Kidney epithelial cell (primary cell): ENCODE results near the gene RPL31. TPM values are rescaled to one million over a fixed set of nuclear protein-coding genes. Genes with fewer than 3 reads are reported as not detected.

Experiments
- DNase-seq: peaks from one replicate; pipeline ENCODE4 v3.0.0-alpha.2; 2010; ENCODE audit warnings: low read depth
- H3K27me3 ChIP-seq: 2 replicates; pipeline ENCODE4 v1.6.0; 2011; ENCODE audit warnings: low read length; ENCODE audit not compliant: control insufficient read depth, insufficient read depth
- H3K36me3 ChIP-seq: 2 replicates; pipeline ENCODE4 v1.5.1; 2011; ENCODE audit warnings: low read length; ENCODE audit not compliant: control insufficient read depth, insufficient read depth
- H3K4me3 ChIP-seq: 2 replicates; pipeline ENCODE4 v1.5.1; 2011; ENCODE audit warnings: low read depth, mild to moderate bottlenecking, control low read depth, low read length
- total RNA-seq: library from RNA; depleted of rRNA; stranded (reverse); fragments of >200 nt; gene quantifications from 2 replicates; pipeline ENCODE4 v1.2.3, GENCODE V29; 2015
- TF ChIP-seq, protein P1 (sequence below): IDR thresholded peaks from 2 replicates; pipeline ENCODE4 v1.5.1; 2011; ENCODE audit warnings: mild to moderate bottlenecking, moderate library complexity, low read length, control low read depth, inconsistent platforms; ENCODE audit not compliant: insufficient read depth, poor library complexity, severe bottlenecking

RPL31 gene
- total RNA-seq, 1 donor from 2014 or later: 1,472 TPM

DNA sequence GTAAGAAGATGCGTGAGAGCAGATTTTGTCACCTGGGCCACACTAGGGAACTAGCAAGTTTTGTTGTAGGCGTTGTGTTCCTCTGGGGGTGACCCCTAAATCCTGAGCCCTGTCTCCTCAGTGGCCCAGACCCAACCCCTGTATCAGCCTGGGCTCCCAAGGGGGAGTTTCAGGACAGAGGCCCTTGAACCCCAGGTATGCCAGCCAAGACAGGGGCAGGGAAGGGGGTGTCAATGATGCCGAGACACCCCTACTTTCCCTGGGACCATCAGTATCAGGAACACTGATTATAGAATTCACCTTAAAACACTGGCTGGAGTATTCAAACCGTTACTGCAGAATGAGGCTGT lies 39.1 kb upstream of the RPL31 start:
- H3K27me3 ChIP-seq: no peaks in the 10 kb centered on the region
- TF ChIP-seq, protein P1, sequence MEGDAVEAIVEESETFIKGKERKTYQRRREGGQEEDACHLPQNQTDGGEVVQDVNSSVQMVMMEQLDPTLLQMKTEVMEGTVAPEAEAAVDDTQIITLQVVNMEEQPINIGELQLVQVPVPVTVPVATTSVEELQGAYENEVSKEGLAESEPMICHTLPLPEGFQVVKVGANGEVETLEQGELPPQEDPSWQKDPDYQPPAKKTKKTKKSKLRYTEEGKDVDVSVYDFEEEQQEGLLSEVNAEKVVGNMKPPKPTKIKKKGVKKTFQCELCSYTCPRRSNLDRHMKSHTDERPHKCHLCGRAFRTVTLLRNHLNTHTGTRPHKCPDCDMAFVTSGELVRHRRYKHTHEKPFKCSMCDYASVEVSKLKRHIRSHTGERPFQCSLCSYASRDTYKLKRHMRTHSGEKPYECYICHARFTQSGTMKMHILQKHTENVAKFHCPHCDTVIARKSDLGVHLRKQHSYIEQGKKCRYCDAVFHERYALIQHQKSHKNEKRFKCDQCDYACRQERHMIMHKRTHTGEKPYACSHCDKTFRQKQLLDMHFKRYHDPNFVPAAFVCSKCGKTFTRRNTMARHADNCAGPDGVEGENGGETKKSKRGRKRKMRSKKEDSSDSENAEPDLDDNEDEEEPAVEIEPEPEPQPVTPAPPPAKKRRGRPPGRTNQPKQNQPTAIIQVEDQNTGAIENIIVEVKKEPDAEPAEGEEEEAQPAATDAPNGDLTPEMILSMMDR: no peak
- no peak overlapping the region for H3K4me3 ChIP-seq
- DNase-seq: no peak
- H3K36me3 ChIP-seq: no peaks in the 10 kb centered on the region

DNA sequence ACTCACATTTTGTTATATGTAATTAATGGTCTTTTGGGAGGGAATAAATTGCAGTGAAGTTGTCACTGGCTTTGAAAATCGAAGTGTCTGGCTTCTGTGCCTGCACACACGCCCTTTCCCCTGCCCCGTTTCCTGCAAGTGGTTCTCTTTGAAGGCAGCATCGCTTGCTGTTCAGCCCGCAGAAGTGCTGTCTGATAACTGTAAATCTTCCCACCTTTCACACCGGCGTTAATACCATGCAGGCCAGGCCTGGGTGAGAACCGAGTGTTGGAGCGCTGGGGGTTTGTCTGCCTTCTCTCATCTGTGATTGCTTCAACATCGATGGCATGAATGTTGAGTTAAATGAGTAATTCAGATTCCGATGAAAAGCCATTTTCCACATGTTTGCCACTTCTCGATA lies 37.9 kb upstream of the RPL31 start:
- no peaks in the 10 kb centered on the region for H3K36me3 ChIP-seq
- TF ChIP-seq, protein P1: no peak
- H3K27me3 ChIP-seq: no peaks in the 10 kb centered on the region
- no peak for DNase-seq
- no peak overlapping the region for H3K4me3 ChIP-seq

DNA sequence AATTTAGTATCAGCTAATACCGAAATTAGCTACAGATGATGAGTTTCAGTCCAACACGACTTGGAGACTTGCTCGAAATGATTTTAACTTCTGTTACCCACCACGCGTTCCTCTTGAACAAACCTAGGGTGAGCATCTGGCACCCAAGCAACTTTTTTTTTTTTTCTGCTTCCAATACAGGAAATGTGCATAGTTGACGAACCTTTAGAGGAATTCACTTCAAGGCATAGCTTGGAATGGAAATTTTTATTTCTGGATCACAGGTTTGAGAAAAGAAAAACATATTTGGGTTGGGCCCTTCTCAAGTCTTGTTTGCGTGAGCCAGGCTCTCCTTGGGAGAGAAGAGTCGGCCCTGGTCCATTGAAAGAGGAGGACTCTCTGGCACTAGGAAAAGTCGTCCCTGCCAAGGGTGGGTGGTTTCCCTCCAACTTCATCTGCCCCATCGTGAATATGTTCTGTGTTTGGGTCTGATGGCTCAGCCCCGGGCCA lies 37.4 kb upstream of the RPL31 start:
- Histone ChIP-seq H3K4me3 (no peak overlapping the region), H3K27me3 (no peaks in the 10 kb centered on the region), H3K36me3 (no peaks in the 10 kb centered on the region)
- TF ChIP-seq, protein P1: no peak
- no peak for DNase-seq

DNA sequence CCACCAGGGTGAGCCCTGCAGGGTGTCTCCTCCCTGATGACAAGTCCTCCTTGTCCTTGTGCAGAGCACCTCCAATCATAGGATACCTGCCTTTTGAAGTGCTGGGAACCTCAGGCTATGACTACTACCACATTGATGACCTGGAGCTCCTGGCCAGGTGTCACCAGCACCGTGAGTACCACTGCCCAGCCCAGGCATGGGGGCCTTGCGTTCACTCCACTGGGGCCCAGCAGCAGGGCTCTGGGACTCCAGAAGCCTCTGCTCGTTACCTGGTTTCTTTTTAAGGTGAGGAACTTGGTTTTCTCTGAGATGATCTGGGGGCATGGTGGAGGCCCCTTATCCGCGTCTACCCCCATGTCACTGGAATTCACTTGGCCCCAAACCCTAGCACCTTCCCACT lies 36.5 kb upstream of the RPL31 start:
- no peak for DNase-seq
- H3K4me3 ChIP-seq: no peak overlapping the region
- no peaks in the 10 kb centered on the region for H3K36me3 ChIP-seq
- TF ChIP-seq, protein P1: no peak
- no peaks in the 10 kb centered on the region for H3K27me3 ChIP-seq

DNA sequence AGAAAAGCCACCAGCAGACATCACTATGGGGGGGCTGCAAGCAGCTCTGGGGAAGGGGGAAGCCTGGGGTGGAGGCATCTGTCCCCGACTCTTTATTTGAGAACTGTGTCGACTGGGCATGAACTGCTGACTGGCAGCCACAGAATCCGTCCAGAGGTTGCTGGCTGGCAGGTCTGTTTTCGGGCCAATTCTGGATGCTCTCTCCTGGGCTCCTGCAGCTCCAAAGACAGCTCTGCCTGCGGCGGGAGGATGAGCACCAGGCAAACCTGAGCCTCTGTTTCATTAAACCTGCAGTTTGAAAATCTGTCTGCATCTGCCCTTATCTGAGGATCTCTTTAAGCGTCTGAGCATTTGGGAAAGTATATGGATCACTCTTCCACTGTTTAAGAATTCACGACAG lies 34.4 kb upstream of the RPL31 start:
- DNase-seq: no peak
- H3K27me3 ChIP-seq: no peaks in the 10 kb centered on the region
- TF ChIP-seq, protein P1: no peak
- no peaks in the 10 kb centered on the region for H3K36me3 ChIP-seq
- no peak overlapping the region for H3K4me3 ChIP-seq

DNA sequence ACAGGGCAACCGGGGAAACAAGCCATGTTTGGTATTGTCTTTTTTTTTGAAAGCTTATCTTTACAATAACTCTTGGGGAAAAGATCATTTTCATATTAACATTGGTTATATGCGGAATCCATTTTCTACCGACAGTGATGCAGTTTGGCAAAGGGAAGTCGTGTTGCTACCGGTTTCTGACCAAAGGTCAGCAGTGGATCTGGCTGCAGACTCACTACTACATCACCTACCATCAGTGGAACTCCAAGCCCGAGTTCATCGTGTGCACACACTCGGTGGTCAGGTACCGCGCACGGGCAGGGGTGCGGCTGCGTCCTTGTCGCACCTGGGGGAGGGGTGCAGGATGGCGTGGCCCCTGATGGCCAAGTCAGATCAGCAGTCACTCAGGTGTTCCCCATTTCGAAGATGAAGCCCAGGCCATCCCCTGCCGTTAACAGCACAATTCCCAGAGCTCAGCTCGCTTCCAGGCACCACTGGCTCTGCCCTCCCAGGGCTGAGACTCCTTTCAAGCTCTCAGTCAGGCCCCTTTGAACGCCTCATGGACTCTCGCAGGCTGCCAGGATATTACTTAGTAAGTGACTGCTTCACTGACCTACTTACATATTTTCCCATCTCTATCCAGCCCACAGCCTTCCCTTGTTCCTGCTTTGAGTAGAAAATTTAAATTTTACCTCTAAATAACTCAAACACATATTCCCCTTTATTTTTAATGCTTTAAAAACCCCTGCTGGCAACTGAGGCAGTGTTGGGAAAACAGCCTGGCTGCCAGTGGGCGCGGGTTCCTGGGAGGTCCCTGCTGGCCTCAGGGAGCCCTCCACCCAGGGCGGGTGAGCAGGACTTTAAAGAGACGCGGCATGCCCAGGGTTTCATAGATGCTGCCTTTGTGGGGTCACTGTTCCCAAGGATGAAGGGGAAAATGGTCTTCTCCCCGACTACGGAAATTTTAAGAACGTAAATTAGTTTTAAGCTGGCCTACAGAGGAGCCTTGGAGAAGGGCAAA lies 33.6 kb upstream of the RPL31 start:
- Histone ChIP-seq H3K36me3 (no peaks in the 10 kb centered on the region), H3K4me3 (no peak overlapping the region), H3K27me3 (no peaks in the 10 kb centered on the region)
- TF ChIP-seq, protein P1: no peak
- no peak for DNase-seq
